Upper lobe of right lung (tissue), 1 donor: ENCODE results near the gene CALHM2. TPM values are rescaled to one million over a fixed set of nuclear protein-coding genes. Genes with fewer than 3 reads are reported as not detected.

Source experiments
- ATAC-seq: fragments of 200-7000 bp; cut with Tn5 transposase; one replicate; pipeline ENCODE4 v1.9.1; 2020; ENCODE audit warnings: mild to moderate bottlenecking, moderate library complexity
- DNase-seq: peaks from one replicate; pipeline ENCODE4 v3.0.0-alpha.2; 2020
- H3K27ac ChIP-seq: fragments of 200-600 bp; one replicate; pipeline ENCODE4 v1.8.0; 2022
- H3K27me3 ChIP-seq: fragments of 200-600 bp; one replicate; pipeline ENCODE4 v1.8.0; 2022; ENCODE audit warnings: mild to moderate bottlenecking
- H3K36me3 ChIP-seq: fragments of 200-600 bp; one replicate; pipeline ENCODE4 v1.8.0; 2022
- H3K4me1 ChIP-seq: fragments of 200-600 bp; one replicate; pipeline ENCODE4 v1.8.0; 2022
- H3K4me3 ChIP-seq: fragments of 200-600 bp; one replicate; pipeline ENCODE4 v1.8.0; 2022; ENCODE audit warnings: mild to moderate bottlenecking
- H3K9me3 ChIP-seq: fragments of 200-600 bp; one replicate; pipeline ENCODE4 v1.8.0; 2022
- intact Hi-C: fragments of 100-400 bp; cut with DNase I; formaldehyde crosslinking; loops from one replicate; pipeline ENCODE4 v1.11.0; 2022
- total RNA-seq: library from RNA; stranded (reverse); fragmentation: NEBNext Ultra II Directional; extraction: Animal tissue kit (Norgen Biotek cat#: 25700); gene quantifications from one replicate; pipeline ENCODE4 v1.2.1, GENCODE V29; 2021
- TF ChIP-seq, protein P1 (sequence below): fragments of 200-600 bp; IDR thresholded peaks from one replicate; pipeline ENCODE4 v1.8.0; 2022; ENCODE audit warnings: antibody characterized with exemption
- donor health status: DM: no; HTN: yes; CAD: no; lungs with severe emphysema.

CALHM2 gene
- total RNA-seq, 1 donor from 2014 or later = 29.4 TPM

DNA sequence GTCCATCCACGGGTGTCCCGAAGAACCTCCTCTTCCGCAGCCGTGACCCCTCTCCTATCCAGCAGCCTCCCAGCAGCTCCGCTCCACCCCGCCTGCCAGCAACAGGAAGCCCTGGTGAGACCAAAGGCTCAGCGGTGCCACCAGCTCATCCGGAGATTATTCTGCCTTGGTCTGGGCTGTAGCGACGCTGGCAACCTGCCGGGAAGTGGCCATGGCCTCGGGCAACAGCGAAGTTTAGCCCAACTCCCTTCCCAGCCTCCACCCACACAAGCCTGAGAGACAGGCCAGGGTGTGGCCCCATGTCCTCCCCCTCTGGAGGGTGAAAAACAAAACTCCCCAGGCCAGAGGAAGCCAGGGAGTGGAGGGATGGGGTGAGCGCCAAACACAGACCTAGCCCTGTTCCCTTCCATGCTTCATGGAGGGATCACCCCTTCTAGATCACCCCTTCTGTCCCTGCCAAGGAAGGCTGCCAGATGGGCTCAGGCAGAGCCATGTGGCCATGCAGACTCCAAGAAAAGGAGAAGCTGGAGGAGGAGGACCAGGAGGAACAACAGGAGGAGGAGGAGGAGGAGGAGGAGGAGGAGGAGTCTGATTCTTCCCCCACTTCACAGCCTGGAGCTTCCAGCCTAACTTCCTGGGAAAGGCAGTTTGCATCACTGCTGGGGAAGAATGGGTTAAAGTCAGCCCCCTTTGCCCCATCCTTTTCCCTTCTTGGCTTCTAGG lies 918 bp downstream of the CALHM2 start:
- Histone ChIP-seq H3K27me3 (no peaks in the 10 kb centered on the region), H3K9me3 (no peaks in the 10 kb centered on the region), H3K4me3 (peak overlapping the region; percentile 90), H3K36me3 (peaks cover 44% of the 10 kb centered on the region), H3K27ac (peak overlapping the region; percentile 90), H3K4me1 (peaks cover 53% of the 10 kb centered on the region)
- TF ChIP-seq, protein P1, sequence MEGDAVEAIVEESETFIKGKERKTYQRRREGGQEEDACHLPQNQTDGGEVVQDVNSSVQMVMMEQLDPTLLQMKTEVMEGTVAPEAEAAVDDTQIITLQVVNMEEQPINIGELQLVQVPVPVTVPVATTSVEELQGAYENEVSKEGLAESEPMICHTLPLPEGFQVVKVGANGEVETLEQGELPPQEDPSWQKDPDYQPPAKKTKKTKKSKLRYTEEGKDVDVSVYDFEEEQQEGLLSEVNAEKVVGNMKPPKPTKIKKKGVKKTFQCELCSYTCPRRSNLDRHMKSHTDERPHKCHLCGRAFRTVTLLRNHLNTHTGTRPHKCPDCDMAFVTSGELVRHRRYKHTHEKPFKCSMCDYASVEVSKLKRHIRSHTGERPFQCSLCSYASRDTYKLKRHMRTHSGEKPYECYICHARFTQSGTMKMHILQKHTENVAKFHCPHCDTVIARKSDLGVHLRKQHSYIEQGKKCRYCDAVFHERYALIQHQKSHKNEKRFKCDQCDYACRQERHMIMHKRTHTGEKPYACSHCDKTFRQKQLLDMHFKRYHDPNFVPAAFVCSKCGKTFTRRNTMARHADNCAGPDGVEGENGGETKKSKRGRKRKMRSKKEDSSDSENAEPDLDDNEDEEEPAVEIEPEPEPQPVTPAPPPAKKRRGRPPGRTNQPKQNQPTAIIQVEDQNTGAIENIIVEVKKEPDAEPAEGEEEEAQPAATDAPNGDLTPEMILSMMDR = no peak
- DNase-seq = peak; percentile 82
- intact Hi-C loops = no loop called here
- ATAC-seq = peak; percentile 70

DNA sequence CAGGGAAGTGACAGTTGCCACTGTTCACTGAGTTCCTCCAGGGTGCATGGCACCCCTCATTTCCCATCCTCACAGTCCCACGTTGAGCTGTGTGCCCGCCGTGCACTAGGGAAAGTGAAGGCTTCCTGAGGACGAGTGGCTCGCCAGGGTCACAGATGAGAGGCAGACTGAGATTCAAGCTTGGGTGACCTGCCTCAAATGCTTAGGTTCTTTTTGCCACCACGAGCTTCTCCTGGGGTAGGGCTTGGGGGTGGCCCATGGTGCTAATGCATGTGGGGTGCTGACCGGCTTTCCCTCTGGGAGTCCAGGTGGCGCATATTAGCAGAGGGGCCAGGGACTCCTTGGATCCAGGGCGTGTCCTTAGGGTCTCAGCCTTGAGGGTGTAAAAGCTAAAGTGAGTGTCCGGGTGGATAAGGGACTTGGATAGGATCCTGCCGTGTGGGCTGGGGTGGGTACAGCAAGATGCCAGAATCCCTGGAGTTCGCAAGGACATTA lies 1.9 kb downstream of the CALHM2 start:
- peaks cover 63% of the 10 kb centered on the region for H3K4me1 ChIP-seq
- H3K4me3 ChIP-seq = peak overlapping the region; percentile 90
- H3K36me3 ChIP-seq = peaks cover 48% of the 10 kb centered on the region
- ATAC-seq (no peak), DNase-seq (no peak)
- H3K9me3 ChIP-seq = no peaks in the 10 kb centered on the region
- peak overlapping the region; percentile 90 for H3K27ac ChIP-seq
- TF ChIP-seq, protein P1 = no peak
- intact Hi-C loops = no loop called here
- H3K27me3 ChIP-seq = no peaks in the 10 kb centered on the region

DNA sequence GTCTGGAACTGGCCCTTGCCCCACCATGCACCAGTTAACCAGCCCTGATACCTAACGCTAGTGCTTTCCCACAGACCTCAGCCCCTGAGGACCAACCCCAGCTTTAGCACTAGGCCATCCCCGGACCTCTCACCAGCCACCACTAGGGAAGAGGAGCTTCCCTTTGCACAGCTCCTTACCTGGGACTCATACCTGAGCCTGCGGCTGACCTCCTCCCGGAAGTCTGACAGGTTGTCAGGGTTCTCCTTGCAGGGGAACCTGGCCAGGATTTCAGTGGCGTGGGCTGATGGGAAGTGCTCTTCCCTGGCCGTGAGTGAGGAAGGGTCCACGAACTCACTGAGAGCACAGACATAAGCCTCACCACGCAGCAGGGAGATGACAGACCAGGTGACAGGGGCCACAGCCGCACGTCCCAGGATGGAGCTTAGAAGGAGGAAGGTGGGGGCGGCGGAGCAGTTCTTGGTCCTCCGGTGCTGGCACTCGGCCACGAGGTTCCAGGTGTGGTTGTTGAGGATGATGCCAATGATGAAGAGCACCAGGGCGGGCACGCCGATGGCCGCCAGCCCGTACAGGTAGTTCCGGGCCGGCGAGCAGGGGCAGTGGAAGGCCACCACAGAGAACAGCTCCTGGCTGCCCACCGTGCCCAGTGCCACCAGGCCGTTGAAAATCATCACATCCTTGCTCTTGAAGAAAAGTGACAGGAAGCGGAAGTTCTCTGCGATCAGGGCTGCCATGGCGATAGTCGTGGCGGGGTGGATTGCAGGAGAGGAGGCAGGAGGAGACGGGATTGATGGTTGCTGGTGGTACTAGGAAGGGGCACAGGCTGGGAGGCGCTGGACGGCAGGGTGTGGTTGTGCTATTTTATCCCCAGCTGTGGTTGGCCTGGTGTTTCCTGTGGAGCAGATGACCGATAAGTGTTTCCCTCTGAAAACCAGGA lies 2.7 kb downstream of the CALHM2 start:
- H3K4me3 ChIP-seq = peak overlapping the region; percentile 90
- H3K9me3 ChIP-seq = no peaks in the 10 kb centered on the region
- peak overlapping the region; percentile 90 for H3K27ac ChIP-seq
- intact Hi-C loops = no loop called here
- DNase-seq (no peak), ATAC-seq (no peak)
- TF ChIP-seq, protein P1 = no peak
- no peaks in the 10 kb centered on the region for H3K27me3 ChIP-seq
- peaks cover 56% of the 10 kb centered on the region for H3K36me3 ChIP-seq
- H3K4me1 ChIP-seq = peaks cover 64% of the 10 kb centered on the region

DNA sequence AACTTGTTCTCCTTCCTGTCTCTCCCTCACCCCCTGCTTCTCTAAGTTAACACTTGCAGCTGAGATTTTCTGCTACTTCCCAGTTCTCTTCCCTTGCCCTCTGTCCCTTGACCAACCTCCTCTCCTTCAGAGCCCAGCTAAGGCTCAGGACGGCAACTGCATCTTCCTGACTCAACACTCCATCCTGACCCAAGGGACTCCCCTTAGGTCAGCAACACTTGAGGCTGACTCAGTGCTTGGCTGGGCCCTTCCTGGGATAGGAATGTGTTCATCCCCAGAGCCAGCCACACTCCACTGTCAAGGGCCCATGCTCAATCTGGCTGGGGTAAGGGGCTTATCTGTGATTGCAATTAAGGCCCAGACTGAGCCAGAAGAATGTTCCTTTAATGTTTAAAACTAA lies 3.4 kb downstream of the CALHM2 start:
- Histone ChIP-seq H3K9me3 (no peaks in the 10 kb centered on the region), H3K4me3 (no peak overlapping the region)
- TF ChIP-seq, protein P1 = no peak

DNA sequence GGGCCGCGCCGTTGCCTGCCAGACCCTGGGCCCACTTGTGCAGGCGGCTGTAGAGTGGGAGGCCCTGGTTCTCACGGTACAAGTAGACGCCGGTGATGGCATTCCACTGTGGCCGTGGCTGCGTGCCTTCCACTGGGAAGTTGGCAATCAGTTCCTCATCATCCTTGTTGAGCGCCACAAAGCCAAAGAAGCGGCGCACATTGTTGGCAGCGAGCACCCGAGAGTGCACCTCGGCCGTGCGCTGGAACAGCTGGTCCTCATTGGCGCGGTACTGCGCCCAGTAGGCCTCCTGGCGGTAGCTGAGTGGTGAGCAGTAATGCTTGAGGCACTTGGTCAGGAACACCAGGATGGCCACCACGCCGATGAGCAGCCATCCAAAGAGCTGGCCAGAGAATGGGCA lies 5.0 kb downstream of the CALHM2 start:
- intact Hi-C loops = no loop called here
- Histone ChIP-seq H3K9me3 (no peaks in the 10 kb centered on the region), H3K4me3 (no peak overlapping the region), H3K27me3 (no peaks in the 10 kb centered on the region), H3K27ac (peak overlapping the region; percentile 83), H3K36me3 (peaks cover 78% of the 10 kb centered on the region), H3K4me1 (peaks cover 56% of the 10 kb centered on the region)
- ATAC-seq (no peak), DNase-seq (no peak)
- TF ChIP-seq, protein P1 = no peak

More for the DNA sequence above, 3.4 kb downstream of the CALHM2 start:
- intact Hi-C loops = no loop called here
- H3K36me3 ChIP-seq = peaks cover 63% of the 10 kb centered on the region
- H3K27me3 ChIP-seq = no peaks in the 10 kb centered on the region
- ATAC-seq = no peak
- no peak for DNase-seq
- peaks cover 64% of the 10 kb centered on the region for H3K4me1 ChIP-seq
- peak overlapping the region; percentile 45 for H3K27ac ChIP-seq
